Astrocyte (in vitro differentiated cells and primary cell): ENCODE data around the gene ILF3.

Source experiments
- CTCF ChIP-seq: IDR thresholded peaks from 2 replicates; pipeline ENCODE4 v1.5.1; 2011; ENCODE audit warnings: low read depth, mild to moderate bottlenecking, inconsistent platforms, low read length, moderate library complexity; ENCODE audit not compliant: insufficient read depth
- EZH2 ChIP-seq: IDR thresholded peaks from 2 replicates; pipeline ENCODE4 v1.6.1; 2012; ENCODE audit warnings: mild to moderate bottlenecking, low read length, inconsistent platforms; ENCODE audit not compliant: insufficient read depth

DNA sequence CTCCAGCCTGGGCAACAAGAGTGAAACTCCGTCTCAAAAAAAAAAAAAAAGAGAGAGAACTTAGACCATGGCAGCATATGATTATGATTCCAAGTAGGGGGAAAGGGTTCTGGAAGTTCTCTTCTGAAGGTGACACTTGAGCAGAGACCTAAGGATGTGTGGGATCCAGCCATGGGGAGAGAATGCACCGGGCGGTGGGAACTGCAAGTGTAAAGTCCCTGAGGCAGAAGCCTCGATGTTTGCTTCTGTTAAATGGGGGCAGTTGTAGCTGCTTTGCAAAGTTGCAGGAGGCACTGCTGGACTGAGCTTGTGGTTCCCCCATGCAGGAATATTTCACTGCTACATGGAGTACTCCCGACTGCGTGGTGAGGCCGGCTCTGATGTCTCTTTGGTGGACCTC is 19.7 kb upstream of the ILF3 start:
- TF ChIP-seq CTCF (no peak), EZH2 (no peak)
